ENCODE measurements around the gene COX7C.
"Not testable (repeated sequence)": the region's sequence is repeated elsewhere in the genome, so short reads cannot be mapped to it uniquely, and the experiment has no call there.

The COX7C gene

GRCh38 chr5:86617756-86618576 is at the start of gene COX7C:
TSS of gene COX7C (plus strand) at chr5:86617941. CDS start at chr5:86618056, 115 bp downstream.
- peak; percentile 75 to 95 for DNase-seq (ENCODE audit: low read depth in 1 of 2, low spot score in 1 of 2)

DNA sequence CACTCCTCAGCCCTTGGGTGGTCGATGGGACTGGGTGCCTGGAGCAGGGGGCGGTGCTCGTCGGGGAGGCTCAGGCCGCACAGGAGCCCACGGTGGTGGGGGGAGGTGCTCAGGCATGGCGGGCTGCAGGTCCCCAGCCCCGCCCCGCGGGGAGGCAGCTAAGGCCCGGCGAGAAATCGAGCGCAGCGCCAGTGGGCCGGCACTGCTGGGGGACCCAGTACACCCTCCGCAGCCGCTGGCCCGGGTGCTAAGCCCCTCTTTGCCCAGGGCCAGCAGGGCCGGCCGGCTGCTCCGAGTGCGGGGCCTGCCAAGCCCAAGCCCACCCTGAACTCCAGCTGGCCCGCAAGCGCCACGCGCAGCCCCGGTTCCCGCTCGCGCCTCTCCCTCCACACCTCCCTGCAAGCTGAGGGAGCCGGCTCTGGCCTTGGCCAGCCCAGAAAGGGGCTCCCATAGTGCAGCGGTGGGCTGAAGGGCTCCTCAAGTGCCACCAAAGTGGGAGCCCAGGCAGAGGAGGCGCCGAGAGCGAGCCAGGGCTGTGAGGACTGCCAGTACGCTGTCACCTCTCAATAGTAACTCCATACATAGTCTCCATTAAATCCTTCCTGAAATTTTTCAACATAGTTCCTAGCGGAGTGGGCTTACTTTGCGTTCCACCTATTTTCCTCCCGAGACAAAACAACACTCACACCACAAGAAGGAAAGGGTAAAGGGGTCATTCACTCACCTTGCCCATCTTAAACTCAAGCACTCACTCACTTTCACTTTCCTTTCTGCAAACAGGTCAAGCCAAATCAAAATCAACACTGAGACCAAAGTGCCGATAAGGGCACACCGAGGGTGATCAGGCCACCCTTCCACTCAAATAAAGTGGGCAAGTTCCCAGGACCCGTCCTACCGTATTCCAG is 48.0 kb upstream of the COX7C start:
- DNase-seq (ENCODE audit: low read depth in 1 of 2, low spot score in 1 of 2) = not testable (repeated sequence)

DNA sequence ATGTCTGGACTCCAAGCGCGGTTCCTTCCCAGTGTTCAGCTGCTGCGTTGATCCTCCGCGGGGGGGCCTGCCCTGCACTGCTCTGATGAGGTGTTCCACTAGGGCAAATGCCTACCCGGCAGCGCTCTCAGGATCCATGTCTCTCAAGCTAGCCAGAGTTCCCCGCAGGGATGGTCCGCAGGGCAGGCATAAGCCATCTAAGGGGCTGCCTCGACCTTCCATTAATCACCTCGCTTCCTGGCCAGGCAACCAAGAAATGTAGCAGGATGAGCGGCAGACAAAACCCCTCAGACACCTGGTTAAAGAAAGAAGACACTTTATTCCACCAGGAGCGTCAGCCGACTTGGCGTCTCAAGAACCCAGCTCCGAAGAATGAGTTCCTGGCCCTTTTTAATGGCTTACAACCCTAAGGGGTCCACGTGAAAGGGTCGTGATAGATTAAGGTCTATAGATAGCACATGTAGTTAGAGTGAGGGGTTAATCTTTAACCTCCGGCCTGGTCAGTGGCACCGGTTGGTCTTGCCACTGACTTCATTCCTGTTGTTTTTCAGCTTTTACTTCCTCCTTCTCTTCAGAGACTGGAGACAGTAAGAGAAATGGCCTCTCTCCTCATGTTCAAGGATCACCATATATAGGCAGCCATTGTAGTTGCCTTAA is 47.2 kb upstream of the COX7C start:
- DNase-seq (ENCODE audit: low read depth in 1 of 2, low spot score in 1 of 2) = no peak

- DNase-seq (ENCODE audit: low read depth in 1 of 2, low spot score in 1 of 2) = not testable (repeated sequence)
These were observed 46.6 kb upstream of the COX7C start for GRCh38 chr5:86571109-86571508.

- DNase-seq (ENCODE audit: low read depth in 1 of 2, low spot score in 1 of 2) = no peak
These were observed 44.8 kb upstream of the COX7C start for GRCh38 chr5:86572825-86573517.

DNA sequence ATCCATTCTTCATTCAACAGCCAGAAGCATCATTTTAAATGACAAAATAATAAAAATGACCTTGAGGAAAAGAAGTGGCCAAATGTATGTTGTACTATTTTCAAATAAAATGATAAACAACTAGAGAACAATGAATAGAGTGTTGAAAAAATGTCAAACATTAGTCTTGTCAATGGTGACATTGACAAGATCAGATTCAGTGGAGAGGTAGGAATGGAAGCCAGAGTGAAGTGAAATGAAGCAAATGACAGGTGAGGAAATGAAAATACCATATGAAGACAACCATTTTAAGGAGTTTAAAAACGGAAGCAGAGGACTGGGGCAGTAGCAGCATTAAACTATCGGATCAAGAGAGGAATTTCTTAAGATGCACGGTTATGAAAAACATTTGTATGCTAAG is 38.2 kb upstream of the COX7C start:
- DNase-seq (ENCODE audit: low read depth in 1 of 2, low spot score in 1 of 2) = no peak

GRCh38 chr5:86596476-86596875 is 21.3 kb upstream of the COX7C start:
- DNase-seq (ENCODE audit: low read depth in 1 of 2, low spot score in 1 of 2) = no peak

- no peak for DNase-seq (ENCODE audit: low read depth in 1 of 2, low spot score in 1 of 2)
These were observed 11.9 kb upstream of the COX7C start for GRCh38 chr5:86605881-86606280.

DNA sequence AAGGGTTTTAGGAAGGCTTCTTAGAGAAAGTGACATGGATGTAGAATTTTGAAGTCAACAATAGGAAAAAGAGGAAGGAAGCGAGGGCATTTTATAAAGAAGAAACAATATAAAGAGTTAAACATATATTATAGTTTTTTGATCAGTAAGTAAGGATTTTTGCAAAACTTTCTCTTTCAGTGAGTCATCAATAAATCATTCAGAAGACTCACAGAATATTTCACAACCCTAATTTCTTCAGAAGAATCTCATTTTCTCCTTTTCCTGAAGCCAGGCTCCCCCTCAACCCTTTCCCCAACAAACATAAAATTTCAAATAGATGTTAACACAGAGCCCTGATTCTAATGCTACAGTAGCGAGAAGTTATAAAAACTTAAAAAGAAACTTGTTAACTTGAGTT is 4.3 kb upstream of the COX7C start:
- no peak for DNase-seq (ENCODE audit: low read depth in 1 of 2, low spot score in 1 of 2)

- DNase-seq (ENCODE audit: low read depth in 1 of 2, low spot score in 1 of 2) = no peak
These were observed 409 bp upstream of the COX7C start for GRCh38 chr5:86617309-86617755.

GRCh38 chr5:86623785-86624483 is 6.2 kb downstream of the COX7C start:
- DNase-seq (ENCODE audit: low read depth in 1 of 2, low spot score in 1 of 2) = no peak

DNA sequence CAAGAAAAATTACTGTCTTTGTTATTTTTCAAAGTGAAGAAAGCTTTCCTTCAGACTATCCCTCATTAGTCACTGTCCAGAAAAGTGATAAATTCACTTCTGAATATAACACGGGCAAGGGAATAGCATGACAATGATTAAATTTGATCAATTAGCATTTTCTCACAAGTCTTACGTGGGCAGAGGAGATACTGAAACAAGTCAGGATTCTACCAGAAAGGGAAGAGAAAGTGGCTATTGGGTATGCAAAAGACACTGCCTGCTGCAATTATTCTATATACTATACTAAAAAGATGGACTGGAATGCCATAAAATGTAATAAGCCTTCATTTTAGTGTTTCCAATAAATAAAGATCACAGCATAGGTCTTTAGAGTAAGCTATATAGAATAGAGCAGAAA is 7.4 kb downstream of the COX7C start:
- DNase-seq (ENCODE audit: low read depth in 1 of 2, low spot score in 1 of 2) = no peak

- no peak for DNase-seq (ENCODE audit: low read depth in 1 of 2, low spot score in 1 of 2)
These were observed 8.4 kb downstream of the COX7C start for GRCh38 chr5:86626149-86626548.

DNA sequence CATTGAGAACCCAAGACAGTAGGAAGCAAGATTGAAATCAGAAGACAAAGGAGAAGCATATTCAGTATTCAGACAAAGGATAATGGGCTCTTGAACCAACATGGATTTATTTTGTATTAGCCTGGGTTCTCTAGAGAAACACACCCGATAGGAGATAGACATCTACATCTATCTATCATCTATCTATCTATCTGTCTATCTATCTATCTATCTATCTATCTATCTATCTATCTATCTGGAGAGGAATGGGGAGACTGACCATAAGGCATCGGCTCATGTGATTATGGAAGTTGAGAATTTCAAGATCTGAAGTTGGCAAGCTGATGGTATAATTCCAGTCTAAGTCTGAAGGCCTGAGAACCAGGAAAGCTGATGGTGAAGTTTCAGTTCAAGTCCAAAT is 13.4 kb downstream of the COX7C start:
- no peak for DNase-seq (ENCODE audit: low read depth in 1 of 2, low spot score in 1 of 2)

DNA sequence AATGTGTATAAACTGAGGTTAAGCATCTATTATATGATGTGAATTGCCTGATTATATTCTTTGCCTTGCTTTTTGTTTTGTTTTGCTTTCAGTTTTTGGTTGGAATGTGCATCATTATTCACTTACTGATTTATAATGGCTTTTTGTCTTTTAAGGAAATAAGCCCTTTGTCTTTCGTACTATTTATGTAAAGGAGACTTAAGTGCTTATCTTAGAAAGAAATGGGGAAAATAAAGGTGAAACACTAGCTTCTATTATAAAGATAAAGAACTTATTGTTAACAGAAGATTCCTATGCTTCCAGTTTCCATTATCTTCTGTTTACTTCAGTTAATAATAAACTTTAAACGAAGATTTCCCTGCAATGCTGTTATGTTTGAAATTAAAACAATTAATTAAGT is 23.3 kb downstream of the COX7C start:
- DNase-seq (ENCODE audit: low read depth in 1 of 2, low spot score in 1 of 2) = no peak

DNA sequence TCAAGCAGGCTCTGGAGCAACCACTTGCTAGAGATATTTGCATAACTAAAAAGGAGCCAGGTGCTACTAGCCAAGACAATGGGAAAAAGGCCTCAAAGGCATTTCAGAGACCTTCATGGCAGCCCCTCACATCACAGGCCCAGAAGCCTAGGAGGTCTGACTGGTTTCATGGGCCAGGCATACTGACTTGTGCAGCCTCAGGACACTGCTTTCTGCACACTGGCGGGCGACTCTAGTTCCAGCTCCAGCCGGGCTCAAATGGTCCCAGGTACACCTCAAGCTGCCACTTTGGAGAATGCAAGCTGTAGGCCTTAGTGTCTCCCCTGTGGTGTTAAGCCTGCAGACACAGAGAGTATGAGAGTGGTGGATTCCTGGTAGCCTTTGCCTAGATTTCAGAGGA is 27.1 kb downstream of the COX7C start:
- no peak for DNase-seq (ENCODE audit: low read depth in 1 of 2, low spot score in 1 of 2)

- DNase-seq (ENCODE audit: low read depth in 1 of 2, low spot score in 1 of 2) = no peak
These were observed 28.1 kb downstream of the COX7C start for GRCh38 chr5:86645885-86646284.

GRCh38 chr5:86646671-86647070 is 28.9 kb downstream of the COX7C start:
- no peak for DNase-seq (ENCODE audit: low read depth in 1 of 2, low spot score in 1 of 2)

DNA sequence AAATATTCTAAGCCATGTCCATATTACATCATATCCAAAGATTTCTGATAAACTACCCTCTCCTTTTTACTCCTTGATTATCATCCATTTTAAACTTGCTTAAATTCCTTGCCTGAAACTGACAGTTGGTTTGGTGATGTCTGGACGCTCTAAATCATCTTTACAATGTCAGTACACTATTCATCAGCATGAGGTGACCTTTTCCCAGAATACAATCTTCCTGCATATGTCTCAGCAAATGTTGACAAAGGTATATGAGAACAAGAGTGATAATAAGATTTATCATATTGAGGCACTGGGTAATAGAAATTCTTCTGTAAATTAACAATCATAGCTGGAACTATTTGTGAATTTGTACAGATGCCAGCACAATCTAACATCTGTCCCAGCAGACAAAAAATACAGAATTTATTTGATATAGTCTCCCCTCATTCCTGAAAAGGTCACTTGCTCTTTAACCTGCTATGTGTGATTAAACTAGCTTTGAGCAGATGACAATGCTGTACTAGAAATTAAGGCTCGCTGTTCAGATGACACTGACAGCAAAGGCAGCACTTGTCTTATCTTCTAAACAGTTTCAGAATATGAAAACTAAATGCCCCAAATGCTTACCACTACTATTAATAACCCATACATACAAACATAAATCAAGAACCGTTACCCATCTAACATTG is 32.2 kb downstream of the COX7C start:
- DNase-seq (ENCODE audit: low read depth in 1 of 2, low spot score in 1 of 2) = no peak

GRCh38 chr5:86660771-86661170 is 43.0 kb downstream of the COX7C start:
- not testable (repeated sequence) for DNase-seq (ENCODE audit: low read depth in 1 of 2, low spot score in 1 of 2)
